HL-60 (cell line): ENCODE data around the gene DDRGK1.

Experiments used
- CTCF ChIP-seq: IDR thresholded peaks from one replicate; pipeline ENCODE4 v1.5.1; 2011; ENCODE audit warnings: low read length, control low read depth, inconsistent platforms; ENCODE audit not compliant: insufficient read depth
- POLR2AphosphoS5 ChIP-seq: IDR thresholded peaks from 2 replicates; pipeline ENCODE4 v1.6.1; 2012; ENCODE audit warnings: low read depth
- SPI1 ChIP-seq: IDR thresholded peaks from 2 replicates; pipeline ENCODE4 v1.6.1; 2012; ENCODE audit warnings: low read depth, mild to moderate bottlenecking, borderline replicate concordance

GRCh38 chr20:3162080-3162611, 42.3 kb downstream of the DDRGK1 start:
- TF ChIP-seq CTCF (no peak), POLR2AphosphoS5 (no peak), SPI1 (no peak)
